ENCODE measurements around the gene UGT1A5. TPM values are rescaled to one million over a fixed set of nuclear protein-coding genes. Genes with fewer than 3 reads are reported as not detected.

The UGT1A5 gene
- total and polyA plus RNA-seq, 2 experiments from 2014 or later: not detected

- Mint-ChIP-seq H3K4me3 (no peak overlapping the region), H3K36me3 (ENCODE audit: low read depth) (peaks cover 3% of the 10 kb centered on the region; the same call in 1 of the 3 replicates), H3K4me1 (no peaks in the 10 kb centered on the region), H3K9me3 (peaks cover 40% of the 10 kb centered on the region), H3K27ac (no peak overlapping the region), H3K27me3 (ENCODE audit: insufficient read depth, low read depth, poor library complexity) (peaks cover 3% of the 10 kb centered on the region)
- Histone ChIP-seq H3K79me2 (replicated peaks; ENCODE audit: insufficient read depth) (no peaks in the 10 kb centered on the region), H3K36me3 (ENCODE audit: insufficient read depth) (no peaks in the 10 kb centered on the region), H3K27me3 (ENCODE audit: insufficient read depth) (no peaks in the 10 kb centered on the region), H3K4me3 (no peak overlapping the region), H3K4me2 (no peak overlapping the region), H3F3A (replicated peaks; ENCODE audit: low read depth) (no peaks in the 10 kb centered on the region), H4K20me1 (replicated peaks; ENCODE audit: insufficient read depth) (no peaks in the 10 kb centered on the region), H3K9me2 (ENCODE audit: insufficient read depth) (no peaks in the 10 kb centered on the region), H3K4me1 (ENCODE audit: insufficient read depth) (no peaks in the 10 kb centered on the region), H2AFZ (no peak overlapping the region), H3K27ac (ENCODE audit: low read depth) (no peak overlapping the region)
- DNase-seq (ENCODE audit: low spot score): no peak
- no peak for TF ChIP-seq STAT1 (IDR thresholded peaks at IDR 0.05; ENCODE audit: unreplicated experiment)
- TF ChIP-seq ZNF331 (CRISPR knock-in tag; IDR thresholded peaks at IDR 0.05; ENCODE audit: low read depth): no peak
- TF ChIP-seq JUNB (IDR thresholded peaks at IDR 0.05; ENCODE audit: unreplicated experiment): no peak
- TF ChIP-seq ZNF114 (CRISPR knock-in tag; IDR thresholded peaks at IDR 0.05): no peak
- TF ChIP-seq CREB1 (CRISPR knock-in tag; IDR thresholded peaks at IDR 0.05; ENCODE audit: low read depth): no peak
- no peak for TF ChIP-seq REST (IDR thresholded peaks at IDR 0.05; ENCODE audit: unreplicated experiment)
- TF ChIP-seq ZNF462 (CRISPR knock-in tag; IDR thresholded peaks at IDR 0.05): no peak
- no peak for TF ChIP-seq ETS1 (IDR thresholded peaks at IDR 0.05)
- no peak for TF ChIP-seq CTCF (conservative IDR thresholded peaks at IDR 0.05; ENCODE audit: low read depth in 2 of 2)
- TF ChIP-seq EZH2phosphoT487 (IDR thresholded peaks at IDR 0.05; ENCODE audit: unreplicated experiment): no peak
- ATAC-seq: no peak
Measured at GRCh38 chr2:233743464-233744259, 31.0 kb downstream of the UGT1A5 start.

Measured in GM23338 (cell line).